ENCODE results near the gene TLX1. TPM values are rescaled to one million over a fixed set of nuclear protein-coding genes. Genes with fewer than 3 reads are reported as not detected.
A peak's percentile ranks its signal among the peaks of the same experiment; 100 is the strongest.

TLX1 gene
- polyA plus RNA-seq, 1 donor (not counting 4 experiments of a cell fraction or from before 2014, with no cell fraction given) = not detected

GRCh38 chr10:101118031-101118430 is 13.1 kb upstream of the TLX1 start:
- Histone ChIP-seq H4K20me1 (ENCODE audit: control insufficient read depth, extremely low read depth, insufficient read depth, low read length) (no peaks in the 10 kb centered on the region), H3K9ac (ENCODE audit: control insufficient read depth, extremely low read depth, insufficient read depth, low read length) (no peak overlapping the region), H3K4me3 (ENCODE audit: control insufficient read depth in 2 of 3, extremely low read depth in 1 of 3, insufficient read depth in 2 of 3, low read depth in 1 of 3, low read length in 3 of 3) (no peak overlapping the region), H3K27me3 (ENCODE audit: control insufficient read depth, extremely low read depth, insufficient read depth, low read length) (peaks cover 41% of the 10 kb centered on the region), H3K27ac (ENCODE audit: control insufficient read depth, insufficient read depth, low read length) (no peak overlapping the region), H3K36me3 (ENCODE audit: control insufficient read depth in 2 of 2, extremely low read depth in 1 of 2, insufficient read depth in 2 of 2, low read length in 2 of 2) (no peaks in the 10 kb centered on the region), H2AFZ (ENCODE audit: control insufficient read depth, low read length) (no peak overlapping the region), H3K9me1 (ENCODE audit: control insufficient read depth, extremely low read depth, insufficient read depth, low read length) (no peaks in the 10 kb centered on the region), H3K4me2 (ENCODE audit: control insufficient read depth, extremely low read depth, insufficient read depth, low read depth, low read length) (no peak overlapping the region), H3K4me1 (ENCODE audit: control insufficient read depth, extremely low read depth, insufficient read depth, low read length) (peaks cover 9% of the 10 kb centered on the region), H3K9me3 (ENCODE audit: control insufficient read depth, low read depth, low read length) (no peaks in the 10 kb centered on the region), H3K79me2 (ENCODE audit: control insufficient read depth, insufficient read depth, low read length) (no peaks in the 10 kb centered on the region)
- dilution Hi-C loops (cut with MboI; ENCODE audit: extremely low pct_ligation_motif_present, low sequenced_read_pairs) = no loop called here
- no peak for DNase-seq (ENCODE audit: low read depth, low spot score)
- FAIRE-seq = no peak
- TF ChIP-seq EZH2 (IDR thresholded peaks at IDR 0.05; ENCODE audit: low read length) = no peak
- no peak for TF ChIP-seq CTCF (optimal IDR thresholded peaks at IDR 0.05 in 1 of 3, IDR thresholded peaks at IDR 0.05 in 1 of 3, conservative IDR thresholded peaks at IDR 0.05 in 1 of 3; ENCODE audit: extremely low read depth in 1 of 3, insufficient read depth in 2 of 3, low read length in 3 of 3)

- H3K27me3 ChIP-seq (ENCODE audit: control insufficient read depth, extremely low read depth, insufficient read depth, low read length) = peaks cover 53% of the 10 kb centered on the region
- no peaks in the 10 kb centered on the region for H3K9me1 ChIP-seq (ENCODE audit: control insufficient read depth, extremely low read depth, insufficient read depth, low read length)
- H3K9ac ChIP-seq (ENCODE audit: control insufficient read depth, extremely low read depth, insufficient read depth, low read length) = no peak overlapping the region
- no peaks in the 10 kb centered on the region for H3K79me2 ChIP-seq (ENCODE audit: control insufficient read depth, insufficient read depth, low read length)
- peak overlapping the region; percentile 67 for H3K4me2 ChIP-seq (ENCODE audit: control insufficient read depth, extremely low read depth, insufficient read depth, low read depth, low read length)
- no peaks in the 10 kb centered on the region for H3K36me3 ChIP-seq (ENCODE audit: control insufficient read depth in 2 of 2, extremely low read depth in 1 of 2, insufficient read depth in 2 of 2, low read length in 2 of 2)
- no peak overlapping the region for H3K27ac ChIP-seq (ENCODE audit: control insufficient read depth, insufficient read depth, low read length)
- H3K4me3 ChIP-seq (ENCODE audit: control insufficient read depth in 2 of 3, extremely low read depth in 1 of 3, insufficient read depth in 2 of 3, low read depth in 1 of 3, low read length in 3 of 3) = peak overlapping the region in 1 of 3 experiments; percentile 14
- no peak for DNase-seq (ENCODE audit: low read depth, low spot score)
- dilution Hi-C loops (cut with MboI; ENCODE audit: extremely low pct_ligation_motif_present, low sequenced_read_pairs) = no loop called here
- peaks cover 9% of the 10 kb centered on the region for H3K4me1 ChIP-seq (ENCODE audit: control insufficient read depth, extremely low read depth, insufficient read depth, low read length)
- H2AFZ ChIP-seq (ENCODE audit: control insufficient read depth, low read length) = peak overlapping the region; percentile 38
- FAIRE-seq = no peak
- no peaks in the 10 kb centered on the region for H4K20me1 ChIP-seq (ENCODE audit: control insufficient read depth, extremely low read depth, insufficient read depth, low read length)
- TF ChIP-seq EZH2 (IDR thresholded peaks at IDR 0.05; ENCODE audit: low read length) = no peak
- TF ChIP-seq CTCF (optimal IDR thresholded peaks at IDR 0.05 in 1 of 3, IDR thresholded peaks at IDR 0.05 in 1 of 3, conservative IDR thresholded peaks at IDR 0.05 in 1 of 3; ENCODE audit: extremely low read depth in 1 of 3, insufficient read depth in 2 of 3, low read length in 3 of 3) = no peak
- no peaks in the 10 kb centered on the region for H3K9me3 ChIP-seq (ENCODE audit: control insufficient read depth, low read depth, low read length)
These were observed 10.6 kb upstream of the TLX1 start for GRCh38 chr10:101120520-101120883.

Measured in keratinocyte (primary cell).